Measurements from ENCODE around the gene ZNF584. TPM values are rescaled to one million over a fixed set of nuclear protein-coding genes. Genes with fewer than 3 reads are reported as not detected.
A peak's percentile ranks its signal among the peaks of the same experiment; 100 is the strongest.
"Not testable (repeated sequence)": the region's sequence is repeated elsewhere in the genome, so short reads cannot be mapped to it uniquely, and the experiment has no call there.

Gene ZNF584
- total and polyA plus RNA-seq, 8 donors = 4.1 to 8.5 (median 5.1) TPM

DNA sequence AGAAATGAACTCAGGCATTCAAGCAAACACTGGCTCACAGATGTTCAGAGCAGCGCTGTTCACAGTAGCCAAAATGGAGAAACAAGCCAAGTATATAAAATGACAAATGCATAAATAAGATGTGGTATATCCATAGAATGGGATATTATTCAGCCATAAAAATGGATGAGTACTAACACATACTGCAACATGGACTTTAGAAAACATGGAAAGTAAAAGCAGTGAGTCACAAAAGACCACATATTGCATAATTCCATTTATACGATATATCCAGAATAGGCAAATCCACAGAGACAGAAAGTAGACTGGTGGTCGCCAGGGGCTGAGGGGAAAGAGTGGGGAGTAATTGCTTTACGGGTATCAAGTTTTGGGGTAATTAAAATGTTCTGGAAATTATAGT, 34.2 kb upstream of the ZNF584 start:
- no peaks in the 10 kb centered on the region for H3K27me3 ChIP-seq
- no peaks in the 10 kb centered on the region for H3K4me1 ChIP-seq
- H3K4me3 ChIP-seq = no peak overlapping the region
- intact Hi-C loops (cut with DNase I) = no loop called here
- H3K36me3 ChIP-seq = no peaks in the 10 kb centered on the region
- H3K9me3 ChIP-seq = no peaks in the 10 kb centered on the region
- FAIRE-seq = no peak
- ATAC-seq = no peak
- TF ChIP-seq, protein P1, sequence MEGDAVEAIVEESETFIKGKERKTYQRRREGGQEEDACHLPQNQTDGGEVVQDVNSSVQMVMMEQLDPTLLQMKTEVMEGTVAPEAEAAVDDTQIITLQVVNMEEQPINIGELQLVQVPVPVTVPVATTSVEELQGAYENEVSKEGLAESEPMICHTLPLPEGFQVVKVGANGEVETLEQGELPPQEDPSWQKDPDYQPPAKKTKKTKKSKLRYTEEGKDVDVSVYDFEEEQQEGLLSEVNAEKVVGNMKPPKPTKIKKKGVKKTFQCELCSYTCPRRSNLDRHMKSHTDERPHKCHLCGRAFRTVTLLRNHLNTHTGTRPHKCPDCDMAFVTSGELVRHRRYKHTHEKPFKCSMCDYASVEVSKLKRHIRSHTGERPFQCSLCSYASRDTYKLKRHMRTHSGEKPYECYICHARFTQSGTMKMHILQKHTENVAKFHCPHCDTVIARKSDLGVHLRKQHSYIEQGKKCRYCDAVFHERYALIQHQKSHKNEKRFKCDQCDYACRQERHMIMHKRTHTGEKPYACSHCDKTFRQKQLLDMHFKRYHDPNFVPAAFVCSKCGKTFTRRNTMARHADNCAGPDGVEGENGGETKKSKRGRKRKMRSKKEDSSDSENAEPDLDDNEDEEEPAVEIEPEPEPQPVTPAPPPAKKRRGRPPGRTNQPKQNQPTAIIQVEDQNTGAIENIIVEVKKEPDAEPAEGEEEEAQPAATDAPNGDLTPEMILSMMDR (IDR thresholded peaks at IDR 0.05) = no peak
- H3K27ac ChIP-seq = no peak overlapping the region
- DNase-seq = no peak
- WGBS, 2 donors = 90 to 93% methylated on average over 4 of the region's 4 CpGs

DNA sequence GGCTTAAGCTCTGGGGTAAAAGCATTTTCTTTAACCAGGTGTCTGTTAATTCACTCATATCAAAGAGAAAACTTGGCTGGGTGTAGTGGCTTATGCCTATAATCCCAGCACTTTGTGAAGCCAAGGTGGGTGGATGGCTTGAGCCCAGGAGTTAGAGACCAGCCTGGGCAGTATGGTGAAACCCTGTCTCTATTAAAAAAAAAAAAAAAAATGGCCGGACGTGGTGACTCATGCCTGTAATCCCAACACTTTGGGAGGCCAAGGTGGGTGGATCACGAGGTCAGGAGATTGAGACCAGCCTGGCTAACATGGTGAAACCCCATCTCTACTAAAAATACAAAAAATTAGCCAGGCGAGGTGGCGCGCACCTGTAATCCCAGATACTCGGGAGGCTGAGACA, 31.7 kb upstream of the ZNF584 start:
- ATAC-seq; intact Hi-C loops (cut with DNase I); DNase-seq; H3K27ac ChIP-seq; FAIRE-seq; H3K4me3 ChIP-seq; H3K9me3 ChIP-seq; H3K36me3 ChIP-seq; H3K27me3 ChIP-seq: not testable (repeated sequence)
- peaks cover 0 to 10% (median 4%) of the 10 kb centered on the region in 3 donors for H3K4me1 ChIP-seq
- WGBS, 2 donors = 70 to 95% methylated on average over 5 to 7 of the region's 7 CpGs

- DNase-seq = peak in 3 of 6 donors; percentile 30 to 58 (median 34)
- Histone ChIP-seq H3K4me1 (peaks cover 0 to 14% (median 4%) of the 10 kb centered on the region in 3 donors), H3K27me3 (no peaks in the 10 kb centered on the region), H3K4me3 (no peak overlapping the region), H3K27ac (no peak overlapping the region), H3K36me3 (no peaks in the 10 kb centered on the region), H3K9me3 (no peaks in the 10 kb centered on the region)
- WGBS, 2 donors = 84 to 94% methylated on average over 6 of the region's 6 CpGs
- intact Hi-C loops (cut with DNase I) = no loop called here
- TF ChIP-seq, protein P1 (IDR thresholded peaks at IDR 0.05) = no peak
- ATAC-seq = no peak
- FAIRE-seq = no peak
Measured at GRCh38 chr19:58379246-58379645, 29.2 kb upstream of the ZNF584 start.

GRCh38 chr19:58380037-58380661, 28.3 kb upstream of the ZNF584 start:
- TF ChIP-seq, protein P1 (IDR thresholded peaks at IDR 0.05) = no peak
- 5 to 6% methylated on average over 23 to 24 of the region's 24 CpGs for WGBS, 2 donors
- FAIRE-seq = no peak
- peak overlapping the region; percentile 41 to 93 (median 80) for H3K4me3 ChIP-seq
- no peak for ATAC-seq
- peak overlapping the region; percentile 74 to 95 (median 88) for H3K27ac ChIP-seq
- no peak for DNase-seq
- no peaks in the 10 kb centered on the region for H3K9me3 ChIP-seq
- H3K36me3 ChIP-seq = no peaks in the 10 kb centered on the region
- H3K27me3 ChIP-seq = no peaks in the 10 kb centered on the region
- H3K4me1 ChIP-seq = peaks cover 0 to 18% (median 4%) of the 10 kb centered on the region in 3 donors
- intact Hi-C loops (cut with DNase I) = no loop called here

GRCh38 chr19:58380662-58381459, 27.6 kb upstream of the ZNF584 start, which contains the start of gene ZNF837:
Gene ZNF837, minus strand, starts transcription at chr19:58381030. Its CDS starts 11,698 bp downstream, at chr19:58369332.
- TF ChIP-seq, protein P1 (IDR thresholded peaks at IDR 0.05) = no peak
- FAIRE-seq = peak; percentile 96
- peak within 1 kb of the TSS; percentile 41 to 93 (median 80) for H3K4me3 ChIP-seq
- DNase-seq = peak; percentile 95 to 100 (median 99)
- intact Hi-C loops (cut with DNase I) = no loop called here
- peak; percentile 91 to 94 (median 92) for ATAC-seq
- H3K27ac ChIP-seq = peak within 1 kb of the TSS; percentile 74 to 95 (median 88)
- H3K27me3 ChIP-seq = no peaks in the 10 kb centered on the region
- 0 to 1% methylated on average over 66 to 83 of the region's 83 CpGs for WGBS, 2 donors
- no peaks in the 10 kb centered on the region for H3K9me3 ChIP-seq
- H3K36me3 ChIP-seq = no peaks in the 10 kb centered on the region
- peaks cover 0 to 25% (median 9%) of the 10 kb centered on the region in 3 donors for H3K4me1 ChIP-seq
